Naive thymus-derived CD8-positive, alpha-beta T cell (primary cell): ENCODE measurements around the gene ASPSCR1. TPM values are rescaled to one million over a fixed set of nuclear protein-coding genes. Genes with fewer than 3 reads are reported as not detected.
"Not testable (repeated sequence)": the region's sequence is repeated elsewhere in the genome, so short reads cannot be mapped to it uniquely, and the experiment has no call there.

ENCODE experiments used
- ATAC-seq, 2 donors: fragments of 150-1000 bp; cut with Tn5 transposase in 1 of 2; sonication (Bioruptor Pico), chemical (Tn5 transposase) in 1 of 2; 1 replicate in 1 of 2; 2 replicates in 1 of 2; pipeline ENCODE4 v1.10.0; 2021; ENCODE audit warnings: mild to moderate bottlenecking in 2 of 2, moderate library complexity in 2 of 2
- POLR2A ChIA-PET: fragments of 350-600 bp; sonication (Branson Sonifier 250); formaldehyde crosslinking; loops from one replicate; lab custom pipeline; 2021; ENCODE audit warnings: antibody characterized with exemption; lab: Charles Lee
- DNase-seq, 10 donors: peaks; one replicate each; pipeline versions ENCODE4 v3.0.0 to v3.0.0-alpha.2; 2020 to 2022
- H3K27ac Mint-ChIP-seq, 10 donors: one replicate each; pipeline ENCODE4 v1.8.0; 2020 to 2022; ENCODE audit warnings: mild to moderate bottlenecking in 10 of 10, mixed read lengths in 10 of 10, moderate library complexity in 4 of 10, inconsistent platforms in 1 of 10
- H3K27me3 Mint-ChIP-seq, 5 donors: one replicate each; pipeline ENCODE4 v1.8.0; 2021 to 2022; ENCODE audit warnings: mixed read lengths in 5 of 5
- H3K36me3 Mint-ChIP-seq, 3 donors: one replicate each; pipeline ENCODE4 v1.8.0; 2020 to 2022; ENCODE audit warnings: mixed read lengths in 3 of 3, mild to moderate bottlenecking in 2 of 3, inconsistent platforms in 1 of 3
- H3K4me1 Mint-ChIP-seq, 4 donors: one replicate each; pipeline ENCODE4 v1.8.0; 2021 to 2022; ENCODE audit warnings: mixed read lengths in 4 of 4
- H3K4me3 Mint-ChIP-seq, 10 donors: one replicate each; pipeline ENCODE4 v1.8.0; 2020 to 2022; ENCODE audit warnings: mild to moderate bottlenecking in 10 of 10, mixed read lengths in 10 of 10, moderate library complexity in 6 of 10, inconsistent platforms in 1 of 10
- H3K9me3 Mint-ChIP-seq, 9 donors: one replicate each; pipeline ENCODE4 v1.8.0; 2020 to 2022; ENCODE audit warnings: mixed read lengths in 9 of 9, mild to moderate bottlenecking in 3 of 9, inconsistent platforms in 1 of 9, moderate library complexity in 1 of 9
- polyA plus RNA-seq, 3 donors: library from polyadenylated mRNA; unstranded; fragments of 300-500 nt; fragmentation: Illumina TruSeq; gene quantifications; one replicate each; pipeline ENCODE4 v1.2.3, GENCODE V29; 2021
- total RNA-seq, 8 experiments: library from RNA in 2 of 8; stranded (reverse) in 2 of 8; gene quantifications; one replicate each; pipeline ENCODE4 v1.2.3 and lab custom pipeline; 2021 to 2026

ASPSCR1 gene
- total and polyA plus RNA-seq, 5 experiments from 2014 or later = 28.1 to 47.7 (median 33.4) TPM

DNA sequence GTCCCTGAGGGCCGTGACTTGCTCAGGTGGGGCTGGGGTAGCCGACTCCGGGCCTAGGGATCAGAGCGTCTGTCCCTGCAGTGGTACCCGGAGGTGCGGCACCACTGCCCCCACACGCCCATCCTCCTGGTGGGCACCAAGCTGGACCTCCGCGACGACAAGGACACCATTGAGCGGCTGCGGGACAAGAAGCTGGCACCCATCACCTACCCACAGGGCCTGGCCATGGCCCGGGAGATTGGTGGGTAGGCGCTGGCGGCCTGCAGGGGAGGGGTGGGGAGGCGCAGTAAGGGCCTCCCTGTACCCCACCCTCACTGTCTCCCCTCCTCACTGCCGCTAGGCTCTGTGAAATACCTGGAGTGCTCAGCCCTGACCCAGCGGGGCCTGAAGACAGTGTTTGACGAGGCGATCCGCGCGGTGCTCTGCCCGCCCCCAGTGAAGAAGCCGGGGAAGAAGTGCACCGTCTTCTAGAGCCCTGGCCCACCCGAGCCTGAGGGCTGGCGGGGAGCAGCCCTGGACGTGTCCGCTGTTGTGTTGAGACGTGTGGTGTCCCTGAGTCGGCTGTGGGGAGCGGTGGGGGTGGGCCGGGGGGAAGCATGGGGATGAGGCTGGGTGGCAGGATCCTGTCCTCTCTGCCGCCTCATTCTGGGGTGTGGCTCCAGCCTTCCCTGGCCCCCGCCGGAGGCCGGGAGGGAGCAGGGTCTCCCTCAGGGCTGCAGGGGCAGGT is 56.1 kb downstream of the ASPSCR1 start:
- POLR2A ChIA-PET = interaction anchor here (1.5 kb wide), 1 partner anchor 66 kb away, joined by 4 read pairs; no protein-coding TSS in a partner anchor
- H3K4me1 Mint-ChIP-seq = peaks cover 12 to 36% (median 31%) of the 10 kb centered on the region in 4 donors
- no peak for ATAC-seq

DNA sequence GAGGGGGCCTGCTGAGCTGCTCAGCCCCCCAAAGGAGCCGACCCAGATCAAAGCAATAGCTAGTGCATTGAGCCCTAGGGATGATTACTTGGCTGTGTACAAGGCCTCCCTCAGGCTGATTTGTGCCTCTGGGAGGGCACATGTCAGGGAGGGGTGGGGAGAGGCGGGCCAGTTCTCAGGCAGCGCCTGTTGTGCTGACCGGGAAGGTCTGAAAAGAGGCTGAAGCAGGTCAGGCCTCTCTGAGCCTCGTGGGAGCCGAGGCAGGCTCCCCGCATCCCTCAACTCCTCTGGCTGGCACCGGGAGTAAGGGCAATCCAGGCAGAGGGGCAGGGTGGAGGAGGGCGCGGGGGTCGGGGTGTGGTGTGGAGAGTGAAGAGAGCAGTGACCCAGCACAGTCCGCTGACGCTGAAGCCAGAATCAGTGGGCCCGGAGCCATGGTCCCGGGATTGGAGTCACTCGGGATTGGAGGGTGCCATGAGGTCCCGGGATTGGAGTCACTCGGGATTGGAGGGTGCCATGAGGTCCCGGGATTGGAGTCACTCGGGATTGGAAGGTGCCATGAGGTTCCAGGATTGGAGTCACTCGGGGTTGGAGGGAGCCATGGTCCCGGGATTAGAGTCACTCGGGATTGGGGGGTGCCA is 57.1 kb downstream of the ASPSCR1 start:
- Mint-ChIP-seq H3K27me3 (no peaks in the 10 kb centered on the region), H3K27ac (no peak overlapping the region), H3K9me3 (no peaks in the 10 kb centered on the region), H3K4me1 (peaks cover 16 to 41% (median 34%) of the 10 kb centered on the region in 4 donors), H3K36me3 (peaks cover 0 to 4% (median 3%) of the 10 kb centered on the region in 3 donors), H3K4me3 (peak overlapping the region in 6 of 10 donors; percentile 10 to 82 (median 54))
- POLR2A ChIA-PET = interaction anchor here (1.1 to 1.2 kb wide), 2 partner anchors 16 to 17 kb away, joined by 3 to 4 read pairs; partner anchors contain the start of genes GPS1 and RFNG
- no peak for ATAC-seq
- no peak for DNase-seq

More for the DNA sequence above, 56.1 kb downstream of the ASPSCR1 start:
- no peaks in the 10 kb centered on the region for H3K9me3 Mint-ChIP-seq
- H3K36me3 Mint-ChIP-seq = peaks cover 0 to 4% (median 3%) of the 10 kb centered on the region in 3 donors
- H3K27ac Mint-ChIP-seq = no peak overlapping the region
- DNase-seq = no peak
- H3K27me3 Mint-ChIP-seq = no peaks in the 10 kb centered on the region
- H3K4me3 Mint-ChIP-seq = peak overlapping the region in 3 of 10 donors; percentile 65 to 67 (median 65)

DNA sequence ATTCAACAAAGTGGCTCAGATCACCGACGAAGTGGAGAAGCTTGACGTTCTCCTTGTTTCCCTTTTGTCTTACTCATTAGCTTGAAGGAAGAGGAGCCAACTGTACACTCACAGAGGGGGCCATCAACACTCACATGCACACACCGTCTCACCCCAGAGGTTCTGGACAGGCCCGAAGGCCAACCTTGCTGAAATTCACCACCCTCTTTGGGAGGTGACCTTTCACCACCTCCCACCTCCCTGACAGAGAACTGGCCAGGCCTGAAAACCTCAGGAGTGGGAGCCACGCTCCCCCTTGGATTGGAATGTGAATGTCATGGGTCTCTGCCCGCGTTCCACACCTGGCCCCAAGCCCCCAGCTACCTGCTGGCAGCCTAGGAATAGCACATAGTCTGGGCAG is 58.1 kb downstream of the ASPSCR1 start:
- DNase-seq (no peak), ATAC-seq (no peak)
- Mint-ChIP-seq H3K4me1 (peaks cover 16 to 34% (median 29%) of the 10 kb centered on the region in 4 donors), H3K36me3 (peaks cover 0 to 4% (median 3%) of the 10 kb centered on the region in 3 donors), H3K27ac (peak overlapping the region in 8 of 10 donors; percentile 33 to 78 (median 60)), H3K4me3 (peak overlapping the region; percentile 33 to 94 (median 67)), H3K27me3 (no peaks in the 10 kb centered on the region), H3K9me3 (no peaks in the 10 kb centered on the region)
- POLR2A ChIA-PET = interaction anchor here (0.6 to 1.5 kb wide), 4 partner anchors 15 to 135 kb away, joined by 3 to 4 read pairs (median 4); partner anchors contain the start of genes GPS1 and RFNG

DNA sequence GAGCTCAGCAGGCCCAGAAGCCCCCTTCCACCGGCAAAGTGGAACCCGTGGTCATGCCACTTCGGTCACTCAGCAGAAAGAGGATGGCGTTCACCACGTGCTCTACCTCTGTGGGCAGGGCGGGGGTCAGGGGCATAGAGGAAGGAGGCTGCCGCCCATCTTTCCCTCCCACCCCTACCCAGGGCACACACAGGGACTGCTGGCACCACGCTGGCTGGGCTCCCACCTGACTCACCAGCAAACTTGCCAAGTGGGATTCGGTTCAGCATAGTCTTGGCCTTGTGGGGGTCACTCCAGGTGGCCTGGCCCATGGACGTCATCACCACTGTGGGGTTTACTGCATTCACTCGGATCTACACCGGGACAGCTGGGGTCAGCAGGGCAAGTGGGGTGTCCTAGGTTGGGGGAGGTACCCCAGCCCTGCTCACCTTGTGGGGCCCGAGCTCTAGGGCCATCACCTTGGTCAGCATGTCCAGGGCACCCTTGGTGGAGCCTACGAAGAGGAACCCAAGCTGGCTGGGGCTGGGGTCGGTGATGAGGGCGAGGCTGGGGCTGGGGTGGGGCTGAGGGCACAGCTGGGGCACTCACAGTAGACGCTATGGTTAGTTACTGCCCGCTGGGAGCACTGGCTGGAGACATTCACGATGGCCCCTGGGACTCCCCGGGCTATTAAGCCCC is 58.7 kb downstream of the ASPSCR1 start:
- no peaks in the 10 kb centered on the region for H3K27me3 Mint-ChIP-seq
- POLR2A ChIA-PET = interaction anchor here (0.6 to 1.5 kb wide), 6 partner anchors 13 to 134 kb away, joined by 3 to 4 read pairs (median 4); partner anchors contain the start of genes CENPX, GPS1, LRRC45 and RFNG
- H3K27ac Mint-ChIP-seq = peak overlapping the region in 4 of 10 donors; percentile 34 to 95 (median 61)
- ATAC-seq (no peak), DNase-seq (no peak)
- no peaks in the 10 kb centered on the region for H3K9me3 Mint-ChIP-seq
- peak overlapping the region; percentile 63 to 96 (median 78) for H3K4me3 Mint-ChIP-seq
- H3K36me3 Mint-ChIP-seq = peaks cover 0 to 4% (median 3%) of the 10 kb centered on the region in 3 donors
- peaks cover 15 to 31% (median 28%) of the 10 kb centered on the region in 4 donors for H3K4me1 Mint-ChIP-seq

DNA sequence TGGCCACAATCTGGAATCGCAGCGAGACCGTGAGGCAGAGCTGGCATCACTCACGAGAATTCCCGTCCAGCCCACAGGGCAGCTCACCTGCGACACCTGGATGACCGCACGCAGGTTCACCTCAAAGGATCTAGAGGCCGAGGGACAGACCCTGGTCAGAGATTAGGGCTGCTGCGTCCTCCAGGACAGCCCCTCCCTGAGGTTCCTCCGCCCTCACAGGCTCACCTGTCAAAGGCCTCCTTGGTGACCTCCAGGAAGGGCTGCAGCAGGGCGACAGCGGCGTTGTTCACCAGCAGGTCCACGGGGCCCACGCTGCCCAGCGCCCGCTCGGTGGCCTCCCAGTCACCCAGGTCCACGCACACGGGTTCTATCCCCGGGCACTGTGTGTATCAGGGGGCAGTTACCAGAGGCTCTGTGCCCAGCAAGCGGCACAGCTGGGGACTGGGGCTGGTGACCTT is 59.2 kb downstream of the ASPSCR1 start:
- peak overlapping the region in 2 of 10 donors; percentile 19 to 95 for H3K27ac Mint-ChIP-seq
- POLR2A ChIA-PET = interaction anchor here (0.8 to 2.5 kb wide), 6 partner anchors 14 to 121 kb away, joined by 3 to 18 read pairs (median 4); partner anchors contain the start of genes CENPX and LRRC45
- ATAC-seq (no peak), DNase-seq (no peak)
- peak overlapping the region; percentile 68 to 96 (median 81) for H3K4me3 Mint-ChIP-seq
- H3K9me3 Mint-ChIP-seq = no peaks in the 10 kb centered on the region
- no peaks in the 10 kb centered on the region for H3K27me3 Mint-ChIP-seq
- peaks cover 15 to 31% (median 28%) of the 10 kb centered on the region in 4 donors for H3K4me1 Mint-ChIP-seq
- H3K36me3 Mint-ChIP-seq = peaks cover 0 to 4% (median 3%) of the 10 kb centered on the region in 3 donors

DNA sequence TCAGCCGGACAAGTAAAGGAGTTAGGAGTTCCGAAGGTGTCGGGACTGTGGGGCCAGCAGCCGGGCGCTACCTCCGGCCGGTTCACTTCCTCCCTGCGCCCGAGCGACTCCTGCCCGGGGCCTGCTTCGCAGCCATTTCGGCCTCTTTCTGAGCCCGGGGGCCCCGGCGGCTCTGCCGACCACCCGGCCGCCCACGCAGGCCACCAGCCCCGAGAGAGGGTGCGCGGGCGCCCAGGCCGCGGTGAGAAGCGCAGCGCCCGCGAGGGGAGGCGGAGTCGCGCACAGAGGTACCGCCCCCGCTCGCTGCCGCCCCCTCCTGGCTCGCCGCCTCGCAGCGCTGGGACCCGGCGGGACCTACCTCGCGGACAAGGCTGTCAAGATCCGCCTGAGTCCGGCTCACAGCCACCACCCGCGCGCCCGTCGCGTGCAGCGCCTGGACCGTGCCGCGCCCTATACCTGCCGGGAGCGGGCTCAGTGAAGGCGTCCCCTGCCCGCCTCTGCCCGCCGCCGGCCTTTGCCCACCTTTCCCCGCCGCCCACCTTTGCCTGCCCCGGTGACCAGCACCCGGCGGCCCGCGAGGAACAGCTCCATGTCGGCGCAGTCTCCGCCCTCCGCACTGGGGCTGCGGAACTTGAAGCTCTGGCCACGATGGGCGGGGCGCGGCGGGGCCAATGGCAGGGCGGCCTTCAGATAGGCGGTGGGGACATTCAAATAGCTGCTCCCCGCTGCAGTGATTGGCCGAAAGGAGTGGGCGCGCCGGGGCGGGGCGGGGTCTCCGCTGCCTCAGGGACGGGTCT is 59.9 kb downstream of the ASPSCR1 start, which contains the start of gene DCXR:
DCXR (minus strand) TSS at position 606 of the 797 bp plus-strand sequence; CDS start at position 591, 15 bp downstream.
- Mint-ChIP-seq H3K4me3 (peak within 1 kb of the TSS; percentile 81 to 96 (median 91)), H3K27ac (peak within 1 kb of the TSS; percentile 66 to 95 (median 91)), H3K4me1 (peaks cover 15 to 31% (median 28%) of the 10 kb centered on the region in 4 donors), H3K9me3 (no peaks in the 10 kb centered on the region), H3K36me3 (peaks cover 0 to 4% (median 3%) of the 10 kb centered on the region in 3 donors), H3K27me3 (no peaks in the 10 kb centered on the region)
- POLR2A ChIA-PET = interaction anchor here (0.6 to 2.6 kb wide), 21 partner anchors 10 to 530 kb away, joined by 3 to 23 read pairs (median 4); partner anchors contain the start of genes CENPX, DUS1L, FASN and GPS1
- DNase-seq (peak; percentile 90 to 97 (median 93)), ATAC-seq (peak; percentile 92 to 93)

DNA sequence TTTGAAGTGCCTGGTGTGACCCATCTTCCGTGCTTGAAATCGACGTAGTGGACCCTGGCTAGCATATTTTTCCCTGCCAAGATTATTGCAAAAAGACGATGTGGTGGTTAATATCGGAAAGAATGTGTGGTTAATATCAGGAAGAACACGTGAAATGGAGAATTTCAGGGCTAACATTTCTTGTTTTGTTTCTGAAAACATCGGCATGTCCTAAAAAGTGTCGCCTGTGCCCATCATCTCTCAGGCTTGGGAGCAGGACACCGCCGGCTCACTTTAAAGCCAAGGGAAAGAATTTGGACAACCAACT is 60.4 kb downstream of the ASPSCR1 start:
- Mint-ChIP-seq H3K36me3 (peaks cover 0 to 4% (median 3%) of the 10 kb centered on the region in 3 donors), H3K4me1 (peaks cover 15 to 31% (median 28%) of the 10 kb centered on the region in 4 donors), H3K27ac (peak overlapping the region; percentile 66 to 95 (median 90)), H3K9me3 (no peaks in the 10 kb centered on the region), H3K4me3 (peak overlapping the region; percentile 81 to 96 (median 91)), H3K27me3 (no peaks in the 10 kb centered on the region)
- ATAC-seq (no peak), DNase-seq (no peak)
- POLR2A ChIA-PET = interaction anchor here (0.6 to 2.6 kb wide), 18 partner anchors 10 to 531 kb away, joined by 3 to 23 read pairs (median 4); partner anchors contain the start of genes CENPX, DUS1L, FASN and GPS1

DNA sequence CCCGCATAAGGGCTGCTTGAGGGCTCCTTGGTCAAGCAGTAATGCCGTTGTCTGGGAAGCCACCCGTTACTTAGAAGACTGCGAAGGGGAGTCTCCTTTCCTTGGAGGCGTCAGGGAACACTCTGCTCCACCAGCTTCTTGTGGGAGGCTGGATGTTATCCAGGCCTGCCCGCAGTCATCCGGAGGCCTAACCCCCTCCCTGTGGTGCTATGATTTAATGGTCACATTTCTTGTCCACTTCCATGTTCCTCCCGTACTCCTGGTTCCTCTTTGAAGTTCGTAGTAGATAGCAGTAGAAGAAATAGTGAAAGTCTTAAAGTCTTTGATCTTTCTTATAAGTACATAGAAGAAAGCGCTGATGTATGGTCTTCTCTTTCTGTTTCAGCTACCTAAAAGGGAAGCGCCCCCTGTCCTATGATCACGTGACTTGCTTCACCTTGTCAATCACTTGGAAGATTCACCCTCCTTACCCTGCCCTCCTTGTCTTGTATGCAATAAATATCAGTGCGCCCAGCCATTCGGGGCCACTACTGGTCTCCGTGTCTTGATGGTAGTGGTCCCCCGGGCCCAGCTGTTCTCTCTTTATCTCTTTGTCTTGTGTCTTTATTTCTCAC is 61.5 kb downstream of the ASPSCR1 start:
- not testable (repeated sequence) for H3K9me3 Mint-ChIP-seq, ATAC-seq, H3K27me3 Mint-ChIP-seq, DNase-seq, H3K36me3 Mint-ChIP-seq
- peaks cover 15 to 31% (median 28%) of the 10 kb centered on the region in 4 donors for H3K4me1 Mint-ChIP-seq
- POLR2A ChIA-PET = interaction anchor here (0.6 to 2.6 kb wide), 3 partner anchors 12 to 88 kb away, joined by 3 to 23 read pairs (median 18); partner anchors contain the start of genes GPS1 and RFNG
- H3K4me3 Mint-ChIP-seq = peak overlapping the region in 7 of 10 donors; percentile 1 to 63 (median 27)
- H3K27ac Mint-ChIP-seq = peak overlapping the region in 1 of 10 donors; percentile 18

DNA sequence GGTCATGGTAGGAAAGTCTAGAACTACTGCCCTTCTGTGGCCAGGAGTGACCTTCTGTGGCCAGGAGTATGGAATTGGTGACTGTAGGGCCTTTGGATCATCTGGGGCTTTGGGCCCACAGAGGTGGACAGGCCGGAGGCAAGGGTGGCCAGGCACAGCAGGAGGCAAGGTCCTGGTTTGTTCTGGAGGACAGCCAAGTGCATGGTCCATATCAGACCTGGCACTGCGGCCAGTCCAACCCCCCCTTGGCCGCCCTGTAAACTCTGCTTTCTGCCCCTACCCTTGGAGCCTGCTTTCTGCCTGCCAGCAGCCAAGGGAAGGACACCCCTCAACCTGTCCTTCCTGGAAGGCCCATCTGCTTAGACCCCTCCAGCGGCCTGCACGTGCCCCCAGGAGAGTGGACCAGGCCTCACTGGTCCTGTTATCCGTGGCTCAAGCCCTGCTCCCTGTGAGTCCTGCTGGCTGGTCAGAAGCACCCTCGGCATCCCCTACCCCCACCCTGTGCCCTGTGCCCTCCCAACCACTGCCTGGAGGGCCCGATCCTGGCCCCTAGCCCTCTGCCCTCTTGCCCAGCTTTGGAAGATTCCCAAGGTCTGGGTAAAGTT is 62.4 kb downstream of the ASPSCR1 start:
- Mint-ChIP-seq H3K4me3 (no peak overlapping the region), H3K4me1 (peaks cover 14 to 31% (median 28%) of the 10 kb centered on the region in 4 donors)
- POLR2A ChIA-PET = interaction anchor here (2.6 kb wide), 1 partner anchor 11 kb away, joined by 23 read pairs; the partner anchor contains the start of genes GPS1 and RFNG

DNA sequence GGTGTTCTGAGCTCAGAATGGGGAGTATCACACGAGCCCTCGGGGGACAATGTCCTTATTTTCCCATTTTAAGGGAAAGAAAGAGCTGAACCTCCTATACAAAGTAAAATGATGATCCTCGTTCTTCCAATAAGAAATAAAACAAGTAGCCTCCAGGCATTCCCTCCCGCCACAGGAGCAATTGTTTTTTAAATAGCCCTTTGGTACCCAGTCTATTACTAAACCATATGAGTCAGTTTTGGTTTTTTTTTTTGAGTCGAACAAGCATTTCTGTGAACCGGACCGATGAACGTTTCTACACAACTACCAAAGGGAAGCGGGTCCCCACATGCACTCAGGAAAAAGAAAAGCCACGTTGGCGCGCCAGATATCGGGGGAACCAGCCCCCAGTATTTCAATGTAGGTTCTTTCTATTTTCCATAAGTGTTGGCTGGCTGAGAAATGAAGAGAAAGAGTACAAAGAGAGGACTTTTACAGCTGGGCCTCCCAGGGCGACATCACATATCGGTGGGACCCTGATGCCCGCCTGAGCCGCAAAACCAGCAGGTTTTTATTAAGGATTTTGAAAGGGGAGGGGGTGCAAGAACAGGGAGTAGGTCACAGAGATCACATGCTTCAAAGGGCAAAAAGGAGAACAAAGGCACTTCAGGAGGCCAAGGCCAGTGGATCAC is 63.9 kb downstream of the ASPSCR1 start:
- ATAC-seq (no peak), DNase-seq (no peak)
- Mint-ChIP-seq H3K4me3 (no peak overlapping the region), H3K27ac (no peak overlapping the region), H3K36me3 (no peaks in the 10 kb centered on the region), H3K4me1 (peaks cover 11 to 19% (median 16%) of the 10 kb centered on the region in 4 donors), H3K9me3 (no peaks in the 10 kb centered on the region), H3K27me3 (no peaks in the 10 kb centered on the region)
- POLR2A ChIA-PET = interaction anchor here (0.8 kb wide), 1 partner anchor 10 kb away, joined by 4 read pairs; no protein-coding TSS in a partner anchor

More for the DNA sequence above, 62.4 kb downstream of the ASPSCR1 start:
- ATAC-seq (no peak), DNase-seq (no peak)
- Mint-ChIP-seq H3K27ac (no peak overlapping the region), H3K9me3 (no peaks in the 10 kb centered on the region), H3K27me3 (no peaks in the 10 kb centered on the region), H3K36me3 (peaks cover 0 to 4% (median 3%) of the 10 kb centered on the region in 3 donors)
